Adipocyte (in vitro differentiated cells): ENCODE measurements around the gene CALCA.

ENCODE experiments used
- DNase-seq: peaks from one replicate; pipeline ENCODE4 v3.0.0-alpha.2; 2015; ENCODE audit warnings: low read depth
- H3K27me3 ChIP-seq: replicated peaks from 2 replicates; pipeline ENCODE4 v1.7.0; 2013; ENCODE audit warnings: mild to moderate bottlenecking, low read length, moderate library complexity; ENCODE audit not compliant: control insufficient read depth, insufficient read depth
- H3K36me3 ChIP-seq: 2 replicates; pipeline ENCODE4 v1.7.0; 2013; ENCODE audit warnings: low read length, mild to moderate bottlenecking, moderate library complexity; ENCODE audit not compliant: control insufficient read depth, insufficient read depth, severe bottlenecking
- H3K4me1 ChIP-seq: 2 replicates; pipeline ENCODE4 v1.7.0; 2013; ENCODE audit warnings: mild to moderate bottlenecking, low read length, moderate library complexity; ENCODE audit not compliant: control insufficient read depth, insufficient read depth
- H3K4me3 ChIP-seq: 2 replicates; pipeline ENCODE4 v1.7.0; 2013; ENCODE audit warnings: mild to moderate bottlenecking, low read length, moderate library complexity
- H3K9ac ChIP-seq: 2 replicates; pipeline ENCODE4 v1.7.0; 2013; ENCODE audit warnings: mild to moderate bottlenecking, low read length, moderate library complexity
- H3K9me3 ChIP-seq: 2 replicates; pipeline ENCODE4 v1.7.0; 2013; ENCODE audit warnings: mild to moderate bottlenecking, low read length, moderate library complexity; ENCODE audit not compliant: control insufficient read depth

Gene CALCA

DNA sequence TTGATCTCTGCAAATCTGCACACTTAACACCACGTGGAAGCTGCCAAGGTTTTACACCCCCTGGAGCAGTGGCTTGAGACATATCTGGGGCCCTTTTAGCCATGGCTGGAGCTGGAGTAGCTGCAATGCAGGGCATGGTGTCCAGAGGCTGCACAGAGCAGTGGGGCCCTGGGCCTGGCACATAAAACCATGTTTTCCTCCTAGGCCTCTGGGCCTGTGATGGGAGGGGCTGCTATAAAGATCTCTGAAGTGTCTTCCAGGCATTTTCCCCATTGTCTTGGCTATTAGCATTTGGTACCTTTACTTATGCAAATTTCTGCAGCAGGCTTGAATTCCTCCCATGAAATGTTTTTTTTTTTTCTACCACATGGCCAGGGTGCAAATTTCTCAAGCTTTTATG is 33.2 kb downstream of the CALCA start:
- no peaks in the 10 kb centered on the region for H3K36me3 ChIP-seq
- H3K9me3 ChIP-seq = peaks cover 2% of the 10 kb centered on the region
- no peaks in the 10 kb centered on the region for H3K4me1 ChIP-seq
- H3K27me3 ChIP-seq = no peaks in the 10 kb centered on the region
- H3K9ac ChIP-seq = no peak overlapping the region
- DNase-seq = no peak
- H3K4me3 ChIP-seq = no peak overlapping the region

DNA sequence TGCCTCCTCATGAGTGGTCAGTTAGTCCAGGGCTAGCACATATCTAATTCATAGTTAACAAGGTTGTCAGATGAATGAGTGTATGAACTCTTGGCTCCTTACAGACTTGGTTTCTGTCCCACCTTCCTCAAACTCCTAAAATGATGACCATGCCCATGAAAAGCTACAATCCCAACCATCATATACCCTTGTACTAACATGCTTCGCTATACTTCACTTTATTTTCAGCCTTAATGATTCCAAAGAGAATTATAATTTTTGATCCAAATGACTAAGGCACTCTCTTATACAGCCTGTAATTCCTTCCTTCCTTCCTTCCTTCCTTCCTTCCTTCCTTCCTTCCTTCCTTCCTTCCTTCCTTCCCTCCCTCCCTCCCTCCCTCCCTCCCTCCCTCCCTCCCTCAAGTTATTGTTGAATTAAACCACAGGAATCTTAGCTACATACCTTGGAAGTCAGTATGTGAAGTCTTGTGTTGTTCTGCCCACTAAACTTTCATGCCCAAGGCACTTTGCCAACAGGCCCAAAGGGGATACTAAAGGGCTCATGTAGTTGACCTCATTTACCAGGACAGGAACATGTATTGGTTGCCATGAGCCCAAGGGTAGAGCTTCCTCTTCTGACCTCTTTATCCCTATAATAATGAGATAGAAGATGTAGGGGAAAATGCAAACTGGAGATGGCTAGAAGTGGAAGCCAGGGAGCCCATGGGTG is 37.4 kb downstream of the CALCA start:
- no peak for DNase-seq
- Histone ChIP-seq H3K4me3 (no peak overlapping the region), H3K27me3 (no peaks in the 10 kb centered on the region), H3K9ac (no peak overlapping the region), H3K36me3 (no peaks in the 10 kb centered on the region), H3K9me3 (peaks cover 2% of the 10 kb centered on the region), H3K4me1 (no peaks in the 10 kb centered on the region)

DNA sequence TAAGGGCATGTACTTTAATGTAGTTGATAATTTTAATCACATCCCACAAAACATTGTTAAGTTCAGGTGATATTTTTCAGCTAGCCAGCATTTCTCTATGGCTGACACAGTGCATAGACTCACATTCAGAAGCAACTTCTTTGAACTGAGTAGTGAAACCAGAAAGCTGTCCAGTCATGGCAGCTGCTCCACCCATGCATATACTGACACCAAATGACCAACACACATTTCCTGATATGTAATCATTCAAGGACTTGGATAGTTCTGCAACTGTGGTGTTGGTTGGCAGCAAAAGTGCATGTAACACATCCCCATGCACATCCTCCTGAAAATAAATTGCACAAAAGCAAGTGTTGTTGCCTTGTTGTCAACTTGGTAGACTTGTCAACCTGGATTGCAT is 39.7 kb downstream of the CALCA start:
- Histone ChIP-seq H3K27me3 (no peaks in the 10 kb centered on the region), H3K36me3 (no peaks in the 10 kb centered on the region), H3K9ac (no peak overlapping the region), H3K9me3 (peaks cover 17% of the 10 kb centered on the region), H3K4me3 (no peak overlapping the region), H3K4me1 (no peaks in the 10 kb centered on the region)
- no peak for DNase-seq

DNA sequence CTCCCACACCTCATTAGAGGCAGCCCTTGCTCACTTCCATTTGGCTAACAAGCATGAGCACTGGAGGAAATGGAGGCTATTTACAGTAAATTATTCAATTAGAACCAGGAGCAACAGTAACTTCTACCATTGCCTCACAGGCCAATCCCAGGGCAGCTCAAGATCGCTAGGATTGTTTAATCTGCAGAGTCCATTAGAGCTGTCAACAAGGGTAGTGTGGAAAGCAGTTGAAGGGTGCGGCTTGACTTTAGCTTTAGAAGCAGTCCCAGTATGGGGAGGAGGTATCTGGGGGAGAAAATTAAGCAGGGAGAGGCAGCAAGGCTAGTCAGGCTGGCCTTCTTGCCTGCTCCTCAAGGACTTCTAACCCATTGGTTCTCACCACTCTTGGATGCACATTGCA is 41.8 kb downstream of the CALCA start:
- H3K9me3 ChIP-seq = peaks cover 20% of the 10 kb centered on the region
- no peaks in the 10 kb centered on the region for H3K27me3 ChIP-seq
- no peak for DNase-seq
- H3K9ac ChIP-seq = no peak overlapping the region
- H3K4me3 ChIP-seq = no peak overlapping the region
- H3K36me3 ChIP-seq = no peaks in the 10 kb centered on the region
- no peaks in the 10 kb centered on the region for H3K4me1 ChIP-seq

DNA sequence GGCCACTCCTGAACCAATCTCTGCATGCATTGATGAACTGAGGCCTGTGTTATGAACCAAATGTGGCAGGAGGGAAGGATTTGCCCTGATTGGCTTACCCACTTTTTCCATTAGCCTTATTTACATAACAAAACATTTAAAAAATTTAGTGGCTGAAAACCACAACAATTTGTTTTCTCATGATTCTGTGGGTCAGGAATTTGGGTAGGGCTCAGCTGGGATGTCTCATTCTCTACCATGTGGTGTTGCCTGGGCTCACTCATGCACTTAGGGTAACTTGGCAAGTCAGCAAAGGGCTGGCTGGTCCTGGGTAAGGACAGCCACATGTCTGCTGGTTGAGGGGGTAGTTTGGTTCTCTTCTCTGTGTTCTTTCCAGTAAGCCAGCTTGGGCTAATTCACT is 45.0 kb downstream of the CALCA start:
- H3K27me3 ChIP-seq = peaks cover 11% of the 10 kb centered on the region
- H3K36me3 ChIP-seq = no peaks in the 10 kb centered on the region
- DNase-seq = no peak

DNA sequence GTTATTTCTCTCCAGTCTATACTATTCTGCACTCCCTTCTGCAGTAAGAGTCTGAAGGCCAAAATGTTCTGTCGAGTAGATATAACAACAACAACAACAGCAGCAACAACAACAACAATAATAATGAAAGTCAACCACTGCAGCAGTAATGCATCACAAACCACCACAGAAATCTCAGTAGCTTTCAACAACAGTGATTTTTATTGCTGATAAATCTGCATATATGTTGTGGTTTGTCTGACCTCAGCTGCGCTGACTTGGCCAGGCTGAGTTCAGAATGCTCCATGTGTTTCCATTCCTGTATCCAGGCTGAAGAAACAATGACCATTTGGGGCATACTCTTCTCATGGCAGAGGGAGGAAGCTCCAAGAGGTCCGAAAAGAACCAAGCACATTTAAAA is 47.8 kb downstream of the CALCA start:
- no peak for DNase-seq
- Histone ChIP-seq H3K27me3 (peaks cover 24% of the 10 kb centered on the region), H3K9me3 (peaks cover 18% of the 10 kb centered on the region), H3K9ac (no peak overlapping the region), H3K4me1 (no peaks in the 10 kb centered on the region), H3K36me3 (no peaks in the 10 kb centered on the region), H3K4me3 (no peak overlapping the region)

More for the DNA sequence above, 45.0 kb downstream of the CALCA start:
- Histone ChIP-seq H3K9me3 (peaks cover 20% of the 10 kb centered on the region), H3K4me3 (no peak overlapping the region), H3K4me1 (no peaks in the 10 kb centered on the region), H3K9ac (no peak overlapping the region)
